CD8-positive, alpha-beta memory T cell (primary cell): ENCODE measurements around the gene OR2Y1. TPM values are rescaled to one million over a fixed set of nuclear protein-coding genes. Genes with fewer than 3 reads are reported as not detected.
A peak's percentile ranks its signal among the peaks of the same experiment; 100 is the strongest.

Experiments
- CTCF ChIA-PET: fragments of 350-600 bp; sonication (Branson Sonifier 250); formaldehyde crosslinking; loops from one replicate; lab custom pipeline; 2021; ENCODE audit warnings: antibody characterized with exemption; lab: Charles Lee
- POLR2A ChIA-PET: fragments of 350-600 bp; sonication (Branson Sonifier 250); formaldehyde crosslinking; loops from one replicate; lab custom pipeline; 2021; ENCODE audit warnings: antibody characterized with exemption; lab: Charles Lee
- DNase-seq, 5 donors: peaks; one replicate each; pipeline versions ENCODE4 v3.0.0 to v3.0.0-alpha.2; 2020 to 2022; ENCODE audit warnings: mixed read lengths in 1 of 5
- H3K27ac ChIP-seq: one replicate; pipeline ENCODE4 v1.7.0; 2013; ENCODE audit warnings: low read depth, mild to moderate bottlenecking, low read length, moderate library complexity
- H3K27me3 ChIP-seq: 2 replicates; pipeline ENCODE4 v1.7.0; 2013; ENCODE audit warnings: low read length, mild to moderate bottlenecking; ENCODE audit not compliant: insufficient read depth, poor library complexity, severe bottlenecking
- H3K36me3 ChIP-seq: 2 replicates; pipeline ENCODE4 v1.7.0; 2013; ENCODE audit warnings: mild to moderate bottlenecking, low read length, moderate library complexity; ENCODE audit not compliant: insufficient read depth
- H3K4me1 ChIP-seq: 2 replicates; pipeline ENCODE4 v1.7.0; 2013; ENCODE audit warnings: mild to moderate bottlenecking, low read length, moderate library complexity; ENCODE audit not compliant: insufficient read depth
- H3K4me3 ChIP-seq: 2 replicates; pipeline ENCODE4 v1.7.0; 2013; ENCODE audit warnings: mild to moderate bottlenecking, low read length
- H3K9me3 ChIP-seq: 2 replicates; pipeline ENCODE4 v1.7.0; 2013; ENCODE audit warnings: mild to moderate bottlenecking, low read length
- H3K27ac Mint-ChIP-seq, 8 donors: one replicate each; pipeline ENCODE4 v1.8.0; 2020 to 2021; ENCODE audit warnings: mixed read lengths in 8 of 8, mild to moderate bottlenecking in 6 of 8, inconsistent platforms in 3 of 8, moderate library complexity in 3 of 8
- H3K27me3 Mint-ChIP-seq, 2 donors: one replicate each; pipeline ENCODE4 v1.8.0; 2020 to 2021; ENCODE audit warnings: mixed read lengths in 2 of 2, mild to moderate bottlenecking in 1 of 2, moderate library complexity in 1 of 2
- H3K36me3 Mint-ChIP-seq, 3 donors: one replicate each; pipeline ENCODE4 v1.8.0; 2020 to 2021; ENCODE audit warnings: mixed read lengths in 3 of 3, inconsistent platforms in 1 of 3, mild to moderate bottlenecking in 1 of 3
- H3K4me1 Mint-ChIP-seq, 3 donors: one replicate each; pipeline ENCODE4 v1.8.0; 2020 to 2021; ENCODE audit warnings: mixed read lengths in 3 of 3, inconsistent platforms in 1 of 3, mild to moderate bottlenecking in 1 of 3
- H3K4me3 Mint-ChIP-seq, 7 donors: one replicate each; pipeline ENCODE4 v1.8.0; 2020 to 2021; ENCODE audit warnings: mixed read lengths in 7 of 7, mild to moderate bottlenecking in 6 of 7, moderate library complexity in 4 of 7, inconsistent platforms in 2 of 7
- H3K9me3 Mint-ChIP-seq, 5 donors: one replicate each; pipeline ENCODE4 v1.8.0; 2020 to 2022; ENCODE audit warnings: mixed read lengths in 5 of 5, mild to moderate bottlenecking in 3 of 5, moderate library complexity in 2 of 5, inconsistent platforms in 1 of 5
- polyA plus RNA-seq: library from polyadenylated mRNA; unstranded; fragments of 300-500 nt; fragmentation: Illumina TruSeq; gene quantifications from one replicate; pipeline ENCODE4 v1.2.3, GENCODE V29; 2021
- total RNA-seq, 2 experiments: library from RNA; stranded (reverse); gene quantifications; one replicate each; pipeline ENCODE4 v1.2.3, GENCODE V29; 2021

The OR2Y1 gene
- total and polyA plus RNA-seq, 3 experiments from 2014 or later = not detected

DNA sequence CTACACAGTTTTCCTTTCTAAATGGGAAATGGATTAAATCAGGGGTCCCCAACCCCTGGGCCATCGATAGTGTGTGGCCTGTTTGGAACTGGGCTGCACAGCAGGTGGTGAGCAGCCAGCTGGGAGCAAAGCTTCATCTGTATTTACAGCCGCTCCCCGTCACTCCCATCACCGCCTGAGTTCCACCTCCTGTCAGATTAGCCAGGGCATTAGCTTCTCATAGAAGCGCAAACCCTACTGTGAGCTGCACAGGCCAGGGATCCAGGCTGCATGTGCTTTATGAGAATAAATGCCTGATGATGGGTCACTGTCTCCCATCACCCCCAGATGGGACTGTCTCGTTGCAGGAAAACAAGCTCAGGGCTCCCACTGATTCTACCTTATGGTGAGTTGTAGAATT is 49.3 kb downstream of the OR2Y1 start:
- POLR2A ChIA-PET = no interaction called here

DNA sequence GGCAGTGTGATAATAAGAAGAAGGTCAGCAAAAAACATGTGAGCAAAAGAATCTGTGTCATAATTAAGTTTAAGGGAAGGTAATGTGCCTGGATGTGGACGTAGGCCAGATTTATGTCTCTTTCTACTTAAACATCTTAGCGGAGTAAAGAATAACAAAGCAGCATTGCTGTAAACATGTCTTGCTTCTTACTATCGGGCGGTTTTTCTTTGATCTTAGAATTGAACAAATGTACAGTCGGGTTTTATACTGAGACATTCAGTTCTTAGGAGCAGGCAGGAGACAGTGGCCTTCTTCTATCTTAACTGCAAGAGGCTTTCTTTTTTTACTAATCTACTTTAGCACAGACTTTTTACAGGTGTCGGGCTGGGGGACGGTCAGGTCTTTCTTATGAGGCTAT is 50.1 kb downstream of the OR2Y1 start:
- Mint-ChIP-seq H3K4me3 (peak overlapping the region; percentile 61 to 82 (median 76)), H3K27ac (peak overlapping the region; percentile 61 to 97 (median 86)), H3K27me3 (peaks cover 2 to 17% of the 10 kb centered on the region in 2 donors), H3K36me3 (peaks cover 0 to 15% (median 0%) of the 10 kb centered on the region in 3 donors), H3K4me1 (peaks cover 48 to 58% (median 51%) of the 10 kb centered on the region in 3 donors), H3K9me3 (peaks cover 0 to 2% (median 0%) of the 10 kb centered on the region in 5 donors)
- no peak for DNase-seq
- H3K27ac ChIP-seq = no peak overlapping the region
- no peaks in the 10 kb centered on the region for H3K36me3 ChIP-seq
- H3K9me3 ChIP-seq = no peaks in the 10 kb centered on the region
- ChIA-PET POLR2A (no interaction called here), CTCF (no interaction called here)
- H3K27me3 ChIP-seq = no peaks in the 10 kb centered on the region
- H3K4me1 ChIP-seq = peaks cover 48% of the 10 kb centered on the region
- peak overlapping the region; percentile 50 for H3K4me3 ChIP-seq

More for the DNA sequence above, 49.3 kb downstream of the OR2Y1 start:
- DNase-seq = no peak
- peak overlapping the region in 1 of 7 donors; percentile 17 for H3K4me3 Mint-ChIP-seq
- H3K27me3 Mint-ChIP-seq = peaks cover 4 to 17% of the 10 kb centered on the region in 2 donors
- H3K4me3 ChIP-seq = no peak overlapping the region
- H3K4me1 Mint-ChIP-seq = peaks cover 45 to 54% (median 47%) of the 10 kb centered on the region in 3 donors
- H3K9me3 ChIP-seq = no peaks in the 10 kb centered on the region
- peaks cover 0 to 15% (median 0%) of the 10 kb centered on the region in 3 donors for H3K36me3 Mint-ChIP-seq
- H3K9me3 Mint-ChIP-seq = peaks cover 0 to 2% (median 0%) of the 10 kb centered on the region in 5 donors
- no peaks in the 10 kb centered on the region for H3K27me3 ChIP-seq
- peaks cover 40% of the 10 kb centered on the region for H3K4me1 ChIP-seq
- no peaks in the 10 kb centered on the region for H3K36me3 ChIP-seq
- H3K27ac Mint-ChIP-seq = peak overlapping the region in 7 of 8 donors; percentile 39 to 92 (median 68)
- H3K27ac ChIP-seq = no peak overlapping the region
- CTCF ChIA-PET = interaction anchor here (0.9 kb wide), 1 partner anchor 28 kb away, joined by 3 read pairs; no protein-coding TSS in a partner anchor

Other genes with a start within 250 kb of the OR2Y1 start
- 10 to 100 TPM; 36.0 to 39.9 TPM for gene CNOT6, start 245.7 kb downstream of the OR2Y1 start, total RNA-seq
- gene CNOT6, start 245.7 kb downstream of the OR2Y1 start, polyA plus RNA-seq = 11.4 TPM
- 1 to 10 TPM; 1.6 to 2.0 TPM for gene SCGB3A1, start 148.6 kb downstream of the OR2Y1 start, total RNA-seq
- gene SCGB3A1, start 148.6 kb downstream of the OR2Y1 start, polyA plus RNA-seq = 0.95 TPM
- gene FLT4, start 90.5 kb downstream of the OR2Y1 start, total RNA-seq = 1 to 10 TPM; 6.0 to 8.2 TPM
- 12.7 TPM for gene FLT4, start 90.5 kb downstream of the OR2Y1 start, polyA plus RNA-seq
- gene MGAT1, start 62.7 kb upstream of the OR2Y1 start, total RNA-seq = 100 to 1,000 TPM; 125 to 132 TPM
- gene MGAT1, start 62.7 kb upstream of the OR2Y1 start, polyA plus RNA-seq = 157 TPM
- 10 to 100 TPM; 27.6 to 34.1 TPM for gene ZFP62, start 121.2 kb upstream of the OR2Y1 start, total RNA-seq
- gene ZFP62, start 121.2 kb upstream of the OR2Y1 start, polyA plus RNA-seq = 20.1 TPM
- under 1 TPM in 1 of 2 experiments, not detected in 1; 0.13 TPM for gene BTNL8, start 159.1 kb upstream of the OR2Y1 start, total RNA-seq
- gene BTNL8, start 159.1 kb upstream of the OR2Y1 start, polyA plus RNA-seq = not detected
- gene BTNL3, start 248.8 kb upstream of the OR2Y1 start, total RNA-seq = not detected
- gene BTNL3, start 248.8 kb upstream of the OR2Y1 start, polyA plus RNA-seq = not detected